WERI-Rb-1 (cell line): ENCODE results near the gene TENM4.

ENCODE experiments used
- DNase-seq: peaks from one replicate; pipeline ENCODE4 v3.0.0-alpha.2; 2020
- H3K27ac ChIP-seq: fragments of 250-450 bp; sonication (Bioruptor Pico); 2 replicates; pipeline ENCODE4 v1.5.1; 2020; ENCODE audit warnings: mild to moderate bottlenecking, moderate library complexity
- H3K27me3 ChIP-seq: fragments of 250-450 bp; sonication (Bioruptor Pico); 2 replicates; pipeline ENCODE4 v1.5.1; 2021; ENCODE audit warnings: mild to moderate bottlenecking, low read depth, moderate library complexity; ENCODE audit not compliant: insufficient read depth, severe bottlenecking
- H3K36me3 ChIP-seq: fragments of 250-450 bp; sonication (Bioruptor Pico); 2 replicates; pipeline ENCODE4 v1.5.1; 2020; ENCODE audit warnings: mild to moderate bottlenecking, moderate library complexity
- H3K4me3 ChIP-seq: 2 replicates; pipeline ENCODE4 v1.5.1; 2011; ENCODE audit warnings: low read depth, mild to moderate bottlenecking, control low read depth, low read length
- H3K9me3 ChIP-seq: fragments of 250-450 bp; sonication (Bioruptor Pico); 2 replicates; pipeline ENCODE4 v1.5.1; 2021; ENCODE audit warnings: mild to moderate bottlenecking, moderate library complexity; ENCODE audit not compliant: severe bottlenecking
- CTCF ChIP-seq: IDR thresholded peaks from 2 replicates; pipeline ENCODE4 v1.5.1; 2011; ENCODE audit warnings: low read depth, mild to moderate bottlenecking, control low read depth, inconsistent platforms, low read length

TENM4 gene

GRCh38 chr11:78952175-78952574 lies 488.7 kb downstream of the TENM4 start:
- TF ChIP-seq CTCF = no peak
- Histone ChIP-seq H3K27ac (no peak overlapping the region), H3K9me3 (no peaks in the 10 kb centered on the region), H3K4me3 (no peak overlapping the region), H3K27me3 (no peaks in the 10 kb centered on the region), H3K36me3 (no peaks in the 10 kb centered on the region)
- DNase-seq = no peak

GRCh38 chr11:78949976-78950690 lies 490.7 kb downstream of the TENM4 start:
- no peak for TF ChIP-seq CTCF
- H3K27ac ChIP-seq = peak overlapping the region; percentile 76
- H3K36me3 ChIP-seq = no peaks in the 10 kb centered on the region
- peak; percentile 81 for DNase-seq
- no peaks in the 10 kb centered on the region for H3K9me3 ChIP-seq
- H3K4me3 ChIP-seq = no peak overlapping the region
- no peaks in the 10 kb centered on the region for H3K27me3 ChIP-seq

- H3K9me3 ChIP-seq = no peaks in the 10 kb centered on the region
- TF ChIP-seq CTCF = no peak
- no peak for DNase-seq
- H3K36me3 ChIP-seq = no peaks in the 10 kb centered on the region
- no peak overlapping the region for H3K27ac ChIP-seq
- no peak overlapping the region for H3K4me3 ChIP-seq
- H3K27me3 ChIP-seq = no peaks in the 10 kb centered on the region
These were observed 493.6 kb downstream of the TENM4 start for GRCh38 chr11:78946945-78947902.

- Histone ChIP-seq H3K27me3 (no peaks in the 10 kb centered on the region), H3K36me3 (no peaks in the 10 kb centered on the region), H3K9me3 (no peaks in the 10 kb centered on the region), H3K4me3 (no peak overlapping the region), H3K27ac (no peak overlapping the region)
- TF ChIP-seq CTCF = no peak
- no peak for DNase-seq
These were observed 497.0 kb downstream of the TENM4 start for GRCh38 chr11:78943841-78944240.

GRCh38 chr11:78943154-78943553 lies 497.7 kb downstream of the TENM4 start:
- H3K27me3 ChIP-seq = no peaks in the 10 kb centered on the region
- no peaks in the 10 kb centered on the region for H3K36me3 ChIP-seq
- TF ChIP-seq CTCF = no peak
- no peak for DNase-seq
- H3K27ac ChIP-seq = no peak overlapping the region
- H3K9me3 ChIP-seq = no peaks in the 10 kb centered on the region
- no peak overlapping the region for H3K4me3 ChIP-seq
